ENCODE data around the gene SLC43A3. TPM values are rescaled to one million over a fixed set of nuclear protein-coding genes. Genes with fewer than 3 reads are reported as not detected.

The SLC43A3 gene
- total and polyA plus RNA-seq, 2 of the 4 experiments (the other 2 are of a cell fraction): 12.7 to 21.1 TPM

DNA sequence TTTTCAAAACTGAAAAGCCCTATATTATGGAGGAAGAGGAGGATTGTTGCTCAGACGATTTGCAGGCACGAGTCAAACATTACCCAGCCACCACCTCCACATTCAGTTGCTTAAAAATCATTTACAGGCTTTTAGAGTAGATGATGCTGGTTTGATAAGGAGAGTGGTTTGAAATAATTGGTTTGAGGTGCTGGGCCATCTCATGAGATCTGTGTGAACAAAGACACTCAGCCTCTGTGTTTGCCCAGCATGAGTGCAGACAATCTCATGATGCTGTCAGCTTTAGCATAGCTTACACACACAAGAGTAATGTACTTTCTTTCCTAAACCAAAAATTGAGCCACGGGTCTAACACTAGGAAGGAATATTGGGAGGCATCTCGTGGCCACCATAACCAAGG is 4.3 kb downstream of the SLC43A3 start:
- no peak overlapping the region for H2BK15ac ChIP-seq (ENCODE audit: low read depth, low read length)
- ChIA-PET CTCF (no interaction called here), POLR2A (ENCODE audit: unreplicated experiment) (no interaction called here)
- H3K4ac ChIP-seq (ENCODE audit: low read depth, low read length): no peak overlapping the region
- H3K79me1 ChIP-seq (ENCODE audit: low read depth in 1 of 2, low read length in 2 of 2): peaks cover 6 to 23% of the 10 kb centered on the region in 2 experiments; a peak in 3 of 4 replicates
- H4K5ac ChIP-seq (ENCODE audit: low read depth, low read length): no peak overlapping the region
- no peak overlapping the region for H3K9ac ChIP-seq (ENCODE audit: low read depth, low read length)
- H2AK9ac ChIP-seq (replicated peaks; ENCODE audit: low read depth, low read length, poor library complexity): no peak overlapping the region
- no peak overlapping the region for H3K18ac ChIP-seq (ENCODE audit: low read depth, low read length)
- in situ Hi-C loops (cut with MboI; ENCODE audit: low sequenced_read_pairs): no loop called here
- no CpG with 5 or more reads among the region's 4 CpGs for WGBS, 2 experiments (ENCODE audit: extremely low coverage in 2 of 2, insufficient read length in 1 of 2)
- H2BK120ac ChIP-seq (ENCODE audit: low read depth, low read length): no peak overlapping the region
- H2BK20ac ChIP-seq (ENCODE audit: low read depth, low read length): no peak overlapping the region
- peaks cover 18% of the 10 kb centered on the region for H3K9me1 ChIP-seq (ENCODE audit: insufficient read depth, low read length)
- no peak overlapping the region for H3K56ac ChIP-seq (ENCODE audit: extremely low read depth, insufficient read depth, low read length)
- no peaks in the 10 kb centered on the region for H3K9me3 ChIP-seq (ENCODE audit: control insufficient read depth, insufficient read depth, low read length)
- no peak overlapping the region for H4K91ac ChIP-seq (ENCODE audit: insufficient read depth, low read depth, low read length)
- no peaks in the 10 kb centered on the region for H3K27me3 ChIP-seq (ENCODE audit: control insufficient read depth, insufficient read depth, low read length)
- H3K36me3 ChIP-seq (ENCODE audit: control insufficient read depth, insufficient read depth, low read length): peaks cover 6% of the 10 kb centered on the region
- H3K4me1 ChIP-seq (ENCODE audit: control insufficient read depth, insufficient read depth, low read length): peaks cover 27% of the 10 kb centered on the region
- 0 out of 2 replicates have a peak, but pooled peaks cover 4% of the 10 kb centered on the region for H4K20me1 ChIP-seq (ENCODE audit: insufficient read depth, low read length)
- no peak overlapping the region for H3K14ac ChIP-seq (replicated peaks; ENCODE audit: low read depth, low read length)
- no TSS peak for BruUV-seq (replicated peaks)
- dilution Hi-C loops (cut with HindIII; ENCODE audit: low sequenced_read_pairs, unreplicated experiment): no loop called here
- H4K8ac ChIP-seq (ENCODE audit: low read depth in 2 of 2, low read length in 2 of 2): no peak overlapping the region
- no peak overlapping the region for H2AFZ ChIP-seq (replicated peaks; ENCODE audit: low read length, poor library complexity)
- DNase-seq (no peak), ATAC-seq (ENCODE audit: low read depth) (no peak)
- intact Hi-C loops (cut with micrococcal nuclease): no loop called here
- H2AK5ac ChIP-seq (ENCODE audit: low read depth, low read length): no peak overlapping the region
- H3K4me3 ChIP-seq (ENCODE audit: insufficient read depth, low read depth, low read length): no peak overlapping the region
- H3K23ac ChIP-seq (ENCODE audit: low read depth, low read length): no peak overlapping the region
- no peak overlapping the region for H3K27ac ChIP-seq (ENCODE audit: insufficient read depth, low read length)
- TF ChIP-seq MAZ (IDR thresholded peaks at IDR 0.05; ENCODE audit: borderline replicate concordance, low read depth, low read length): no peak
- TF ChIP-seq CHD1 (IDR thresholded peaks at IDR 0.05; ENCODE audit: low read depth, low read length): no peak
- TF ChIP-seq, protein P1, sequence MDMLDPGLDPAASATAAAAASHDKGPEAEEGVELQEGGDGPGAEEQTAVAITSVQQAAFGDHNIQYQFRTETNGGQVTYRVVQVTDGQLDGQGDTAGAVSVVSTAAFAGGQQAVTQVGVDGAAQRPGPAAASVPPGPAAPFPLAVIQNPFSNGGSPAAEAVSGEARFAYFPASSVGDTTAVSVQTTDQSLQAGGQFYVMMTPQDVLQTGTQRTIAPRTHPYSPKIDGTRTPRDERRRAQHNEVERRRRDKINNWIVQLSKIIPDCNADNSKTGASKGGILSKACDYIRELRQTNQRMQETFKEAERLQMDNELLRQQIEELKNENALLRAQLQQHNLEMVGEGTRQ (IDR thresholded peaks at IDR 0.05; ENCODE audit: low read depth, low read length): no peak
- no peak for TF ChIP-seq FOS (IDR thresholded peaks at IDR 0.05; ENCODE audit: low read depth, low read length)
- no peak for TF ChIP-seq RAD21 (IDR thresholded peaks at IDR 0.05; ENCODE audit: low read length)
- no peak for TF ChIP-seq CEBPB (IDR thresholded peaks at IDR 0.05; ENCODE audit: low read depth, low read length)
- TF ChIP-seq MAFK (IDR thresholded peaks at IDR 0.05; ENCODE audit: low read depth, low read length): no peak
- no peak for TF ChIP-seq NFE2L2 (IDR thresholded peaks at IDR 0.05; ENCODE audit: low read depth, low read length)
- no peak for TF ChIP-seq POLR2A (IDR thresholded peaks at IDR 0.05; ENCODE audit: low read depth, low read length)
- TF ChIP-seq RFX5 (IDR thresholded peaks at IDR 0.05; ENCODE audit: low read depth, low read length): no peak
- TF ChIP-seq BHLHE40 (IDR thresholded peaks at IDR 0.05; ENCODE audit: low read depth, low read length): no peak
- no peak for TF ChIP-seq MXI1 (IDR thresholded peaks at IDR 0.05; ENCODE audit: borderline replicate concordance, low read depth, low read length)
- TF ChIP-seq, protein P2, sequence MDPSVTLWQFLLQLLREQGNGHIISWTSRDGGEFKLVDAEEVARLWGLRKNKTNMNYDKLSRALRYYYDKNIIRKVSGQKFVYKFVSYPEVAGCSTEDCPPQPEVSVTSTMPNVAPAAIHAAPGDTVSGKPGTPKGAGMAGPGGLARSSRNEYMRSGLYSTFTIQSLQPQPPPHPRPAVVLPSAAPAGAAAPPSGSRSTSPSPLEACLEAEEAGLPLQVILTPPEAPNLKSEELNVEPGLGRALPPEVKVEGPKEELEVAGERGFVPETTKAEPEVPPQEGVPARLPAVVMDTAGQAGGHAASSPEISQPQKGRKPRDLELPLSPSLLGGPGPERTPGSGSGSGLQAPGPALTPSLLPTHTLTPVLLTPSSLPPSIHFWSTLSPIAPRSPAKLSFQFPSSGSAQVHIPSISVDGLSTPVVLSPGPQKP (IDR thresholded peaks at IDR 0.05; ENCODE audit: borderline replicate concordance, low read depth, low read length): no peak
- TF ChIP-seq, protein P3, sequence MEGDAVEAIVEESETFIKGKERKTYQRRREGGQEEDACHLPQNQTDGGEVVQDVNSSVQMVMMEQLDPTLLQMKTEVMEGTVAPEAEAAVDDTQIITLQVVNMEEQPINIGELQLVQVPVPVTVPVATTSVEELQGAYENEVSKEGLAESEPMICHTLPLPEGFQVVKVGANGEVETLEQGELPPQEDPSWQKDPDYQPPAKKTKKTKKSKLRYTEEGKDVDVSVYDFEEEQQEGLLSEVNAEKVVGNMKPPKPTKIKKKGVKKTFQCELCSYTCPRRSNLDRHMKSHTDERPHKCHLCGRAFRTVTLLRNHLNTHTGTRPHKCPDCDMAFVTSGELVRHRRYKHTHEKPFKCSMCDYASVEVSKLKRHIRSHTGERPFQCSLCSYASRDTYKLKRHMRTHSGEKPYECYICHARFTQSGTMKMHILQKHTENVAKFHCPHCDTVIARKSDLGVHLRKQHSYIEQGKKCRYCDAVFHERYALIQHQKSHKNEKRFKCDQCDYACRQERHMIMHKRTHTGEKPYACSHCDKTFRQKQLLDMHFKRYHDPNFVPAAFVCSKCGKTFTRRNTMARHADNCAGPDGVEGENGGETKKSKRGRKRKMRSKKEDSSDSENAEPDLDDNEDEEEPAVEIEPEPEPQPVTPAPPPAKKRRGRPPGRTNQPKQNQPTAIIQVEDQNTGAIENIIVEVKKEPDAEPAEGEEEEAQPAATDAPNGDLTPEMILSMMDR (conservative IDR thresholded peaks at IDR 0.05; ENCODE audit: low read depth, low read length): no peak
- TF ChIP-seq RCOR1 (IDR thresholded peaks at IDR 0.05; ENCODE audit: insufficient replicate concordance, low read length): no peak
- no peak for TF ChIP-seq SMC3 (IDR thresholded peaks at IDR 0.05; ENCODE audit: low read depth, low read length)
- no peak overlapping the region for H2BK5ac ChIP-seq (ENCODE audit: low read depth, low read length, poor library complexity, severe bottlenecking)
- no peak overlapping the region for H3K4me2 ChIP-seq (ENCODE audit: low read depth, low read length)

Data from IMR-90 (cell line).